Rectal smooth muscle tissue (tissue), 1 donor: Measurements from ENCODE around the gene NLK.

ENCODE experiments used
- H3K27ac ChIP-seq: one replicate; pipeline ENCODE4 v1.7.0; 2013; ENCODE audit warnings: low read depth, low read length, inconsistent platforms
- H3K27me3 ChIP-seq: one replicate; pipeline ENCODE4 v1.7.0; 2013; ENCODE audit warnings: low read length; ENCODE audit not compliant: control insufficient read depth, insufficient read depth
- H3K36me3 ChIP-seq: one replicate; pipeline ENCODE4 v1.7.0; 2013; ENCODE audit warnings: low read length; ENCODE audit not compliant: control insufficient read depth, insufficient read depth
- H3K4me1 ChIP-seq: one replicate; pipeline ENCODE4 v1.7.0; 2013; ENCODE audit warnings: low read length; ENCODE audit not compliant: control insufficient read depth, insufficient read depth
- H3K4me3 ChIP-seq: one replicate; pipeline ENCODE4 v1.7.0; 2013; ENCODE audit warnings: low read length
- H3K9ac ChIP-seq: one replicate; pipeline ENCODE4 v1.7.0; 2013; ENCODE audit warnings: low read length

The NLK gene

DNA sequence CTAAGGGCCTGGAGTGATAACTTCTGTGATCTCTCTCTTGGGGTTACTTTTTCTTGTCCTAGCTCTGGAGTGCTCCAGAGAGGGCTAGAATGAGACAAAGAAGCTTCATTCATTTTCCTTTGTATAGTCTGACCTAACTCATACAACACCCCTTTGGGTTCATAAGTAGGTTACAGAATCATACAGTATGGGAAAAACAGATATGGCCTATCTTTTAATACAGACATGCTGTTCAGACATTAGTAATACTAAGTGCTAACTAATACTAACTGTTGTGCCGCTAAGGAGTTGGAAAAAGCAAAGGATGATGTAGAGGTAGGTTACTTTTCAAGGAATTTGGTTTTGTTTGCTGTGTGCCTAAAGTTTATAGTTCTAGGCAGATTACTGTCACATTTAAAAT lies 84.7 kb downstream of the NLK start:
- H3K4me1 ChIP-seq, result no peaks in the 10 kb centered on the region
- no peaks in the 10 kb centered on the region for H3K36me3 ChIP-seq
- H3K27me3 ChIP-seq, result no peaks in the 10 kb centered on the region
- no peak overlapping the region for H3K9ac ChIP-seq
- H3K4me3 ChIP-seq, result no peak overlapping the region
- no peak overlapping the region for H3K27ac ChIP-seq

- H3K9ac ChIP-seq, result no peak overlapping the region
- H3K4me1 ChIP-seq, result no peaks in the 10 kb centered on the region
- no peak overlapping the region for H3K4me3 ChIP-seq
- H3K27me3 ChIP-seq, result no peaks in the 10 kb centered on the region
- peaks cover 4% of the 10 kb centered on the region for H3K36me3 ChIP-seq
- H3K27ac ChIP-seq, result no peak overlapping the region
These were observed 86.3 kb downstream of the NLK start for GRCh38 chr17:28128779-28129178.

- no peak overlapping the region for H3K9ac ChIP-seq
- no peak overlapping the region for H3K4me3 ChIP-seq
- H3K27ac ChIP-seq, result no peak overlapping the region
- no peaks in the 10 kb centered on the region for H3K27me3 ChIP-seq
- H3K4me1 ChIP-seq, result no peaks in the 10 kb centered on the region
- H3K36me3 ChIP-seq, result peaks cover 4% of the 10 kb centered on the region
These were observed 88.0 kb downstream of the NLK start for GRCh38 chr17:28130472-28130871.

DNA sequence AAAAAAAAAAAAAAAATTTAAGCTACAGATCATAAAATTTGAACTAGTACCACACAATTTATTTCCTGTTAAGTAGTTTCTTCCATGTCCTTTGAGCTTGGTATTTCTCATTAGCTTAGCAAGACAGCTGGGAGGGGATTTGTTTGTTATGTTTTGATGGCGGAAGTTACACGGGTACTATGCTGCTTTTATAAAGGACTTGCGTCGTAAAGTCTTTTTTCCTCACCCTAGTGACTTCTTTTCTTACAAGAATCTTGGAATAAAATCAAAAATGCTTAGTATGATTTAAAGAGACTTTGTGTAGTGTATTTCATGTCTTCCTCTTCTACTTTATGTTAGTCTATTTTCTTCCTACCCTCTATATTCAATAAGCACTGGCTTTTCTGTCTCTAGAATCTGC lies 89.1 kb downstream of the NLK start:
- Histone ChIP-seq H3K27ac (no peak overlapping the region), H3K4me1 (no peaks in the 10 kb centered on the region), H3K27me3 (no peaks in the 10 kb centered on the region), H3K4me3 (no peak overlapping the region), H3K36me3 (peaks cover 4% of the 10 kb centered on the region), H3K9ac (no peak overlapping the region)

- H3K4me3 ChIP-seq, result no peak overlapping the region
- H3K4me1 ChIP-seq, result no peaks in the 10 kb centered on the region
- no peak overlapping the region for H3K27ac ChIP-seq
- H3K27me3 ChIP-seq, result no peaks in the 10 kb centered on the region
- H3K36me3 ChIP-seq, result peaks cover 4% of the 10 kb centered on the region
- H3K9ac ChIP-seq, result no peak overlapping the region
These were observed 91.1 kb downstream of the NLK start for GRCh38 chr17:28133562-28133970.

- Histone ChIP-seq H3K4me1 (no peaks in the 10 kb centered on the region), H3K9ac (no peak overlapping the region), H3K27me3 (no peaks in the 10 kb centered on the region), H3K4me3 (no peak overlapping the region), H3K36me3 (peaks cover 4% of the 10 kb centered on the region), H3K27ac (no peak overlapping the region)
These were observed 94.4 kb downstream of the NLK start for GRCh38 chr17:28136923-28137322.

DNA sequence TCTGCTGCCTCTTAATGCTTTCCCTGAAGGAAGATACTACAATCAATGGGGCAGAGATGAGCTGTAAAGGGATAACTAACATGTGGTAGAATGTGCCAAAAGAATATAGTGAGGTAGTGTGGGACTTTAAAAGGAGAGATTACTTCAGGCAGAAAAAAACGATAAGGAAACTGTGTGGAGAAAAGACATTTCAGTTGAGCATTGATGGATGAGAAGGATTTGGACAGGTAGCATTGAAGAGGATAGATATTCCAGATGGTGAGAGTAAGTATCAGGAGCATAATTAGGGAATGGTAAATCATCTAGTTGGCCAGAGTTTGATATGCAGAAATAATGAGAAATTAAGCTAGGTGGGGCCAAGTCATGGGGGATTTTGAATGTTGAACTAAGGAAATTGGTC lies 97.3 kb downstream of the NLK start:
- H3K36me3 ChIP-seq, result no peaks in the 10 kb centered on the region
- H3K4me1 ChIP-seq, result no peaks in the 10 kb centered on the region
- H3K4me3 ChIP-seq, result no peak overlapping the region
- H3K27ac ChIP-seq, result no peak overlapping the region
- H3K9ac ChIP-seq, result no peak overlapping the region
- no peaks in the 10 kb centered on the region for H3K27me3 ChIP-seq

DNA sequence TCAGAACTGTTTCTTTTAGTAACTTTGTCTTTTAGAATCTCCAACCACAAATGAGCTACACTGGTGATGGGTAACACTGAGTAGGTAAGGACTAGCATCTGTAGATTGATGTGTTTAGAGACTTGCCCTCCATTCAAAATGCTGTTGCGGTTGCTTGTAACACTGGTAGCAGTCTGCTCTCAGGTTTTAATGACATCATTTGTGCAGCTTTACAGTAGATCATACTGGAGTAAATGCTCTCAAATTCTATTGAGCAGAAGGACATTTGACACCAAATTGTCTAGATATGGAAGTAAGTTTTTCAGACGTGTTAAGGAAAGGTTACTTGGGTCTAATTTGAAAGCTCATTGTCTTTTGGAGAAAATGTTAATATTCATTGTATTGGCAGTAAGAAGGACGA lies 98.8 kb downstream of the NLK start:
- no peak overlapping the region for H3K4me3 ChIP-seq
- no peaks in the 10 kb centered on the region for H3K36me3 ChIP-seq
- no peak overlapping the region for H3K9ac ChIP-seq
- H3K27me3 ChIP-seq, result no peaks in the 10 kb centered on the region
- H3K27ac ChIP-seq, result no peak overlapping the region
- no peaks in the 10 kb centered on the region for H3K4me1 ChIP-seq

DNA sequence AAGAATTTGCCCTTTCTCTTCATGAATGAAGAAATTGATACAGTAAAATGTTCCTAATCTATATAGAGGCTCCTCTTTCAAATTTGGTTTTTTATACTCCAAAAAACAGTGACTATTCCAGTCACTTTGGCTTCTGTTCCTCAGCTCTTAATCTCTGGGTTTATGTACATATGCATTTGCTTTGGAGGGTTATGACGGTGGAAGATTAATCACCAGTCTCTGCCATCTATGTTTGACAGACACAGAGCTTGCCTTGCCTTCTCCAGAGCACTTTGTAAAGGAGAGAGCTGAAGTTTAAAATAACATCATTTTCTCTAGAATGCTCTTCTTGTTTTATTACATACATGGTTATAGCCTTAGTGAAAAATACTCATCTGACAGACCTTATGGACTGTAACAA lies 99.3 kb downstream of the NLK start:
- Histone ChIP-seq H3K4me3 (no peak overlapping the region), H3K4me1 (no peaks in the 10 kb centered on the region)

DNA sequence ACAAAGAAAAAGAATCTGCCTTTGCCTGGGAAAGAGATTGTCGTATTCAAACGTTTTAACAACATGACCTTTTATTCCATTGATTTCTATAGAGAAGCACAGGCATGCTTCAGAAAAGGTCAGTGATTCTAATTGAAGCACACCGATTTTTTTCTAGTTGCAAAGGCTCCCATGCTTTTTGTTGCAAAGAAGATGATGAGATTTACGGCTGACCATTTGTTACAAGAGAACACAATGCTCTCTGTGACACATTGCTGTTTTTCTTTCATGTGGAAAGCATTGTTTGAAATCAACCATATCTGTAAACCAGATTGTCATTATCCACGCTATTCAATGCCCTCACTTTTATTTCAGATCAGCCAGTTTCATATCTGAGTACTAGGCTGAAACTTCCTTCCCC lies 99.8 kb downstream of the NLK start:
- H3K27ac ChIP-seq, result no peak overlapping the region
- no peak overlapping the region for H3K4me3 ChIP-seq
- H3K9ac ChIP-seq, result no peak overlapping the region
- H3K4me1 ChIP-seq, result no peaks in the 10 kb centered on the region
- H3K36me3 ChIP-seq, result no peaks in the 10 kb centered on the region
- no peaks in the 10 kb centered on the region for H3K27me3 ChIP-seq

More for the DNA sequence above, 99.3 kb downstream of the NLK start:
- Histone ChIP-seq H3K36me3 (no peaks in the 10 kb centered on the region), H3K27me3 (no peaks in the 10 kb centered on the region), H3K9ac (no peak overlapping the region), H3K27ac (no peak overlapping the region)

GRCh38 chr17:28144019-28144418 lies 101.5 kb downstream of the NLK start:
- H3K27ac ChIP-seq, result no peak overlapping the region
- no peaks in the 10 kb centered on the region for H3K27me3 ChIP-seq
- no peak overlapping the region for H3K4me3 ChIP-seq
- no peaks in the 10 kb centered on the region for H3K36me3 ChIP-seq
- H3K9ac ChIP-seq, result no peak overlapping the region
- H3K4me1 ChIP-seq, result no peaks in the 10 kb centered on the region

DNA sequence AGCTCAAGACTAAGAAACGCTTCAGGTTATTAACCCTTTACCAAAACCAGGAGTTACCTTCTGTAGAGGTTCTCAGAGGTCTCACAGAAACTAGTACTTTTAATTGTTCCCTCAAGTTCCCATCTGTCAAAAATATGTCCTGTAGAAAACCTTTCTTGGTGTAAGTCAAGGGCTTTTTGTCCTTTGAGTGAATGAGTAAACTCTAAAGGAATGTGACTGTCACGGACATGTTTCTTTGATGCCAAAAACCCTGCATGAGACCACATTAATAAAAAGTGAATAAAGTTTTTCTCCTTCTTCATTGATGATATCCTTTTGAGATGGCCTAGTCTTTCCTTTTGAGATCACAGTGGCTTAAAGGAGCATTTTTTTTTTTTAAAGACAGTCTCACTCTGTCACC lies 102.9 kb downstream of the NLK start:
- Histone ChIP-seq H3K27ac (no peak overlapping the region), H3K4me3 (no peak overlapping the region), H3K4me1 (no peaks in the 10 kb centered on the region), H3K36me3 (no peaks in the 10 kb centered on the region), H3K9ac (no peak overlapping the region), H3K27me3 (no peaks in the 10 kb centered on the region)

GRCh38 chr17:28147017-28147416 lies 104.5 kb downstream of the NLK start:
- Histone ChIP-seq H3K4me1 (no peaks in the 10 kb centered on the region), H3K27ac (no peak overlapping the region), H3K27me3 (no peaks in the 10 kb centered on the region), H3K36me3 (no peaks in the 10 kb centered on the region), H3K9ac (no peak overlapping the region), H3K4me3 (no peak overlapping the region)

DNA sequence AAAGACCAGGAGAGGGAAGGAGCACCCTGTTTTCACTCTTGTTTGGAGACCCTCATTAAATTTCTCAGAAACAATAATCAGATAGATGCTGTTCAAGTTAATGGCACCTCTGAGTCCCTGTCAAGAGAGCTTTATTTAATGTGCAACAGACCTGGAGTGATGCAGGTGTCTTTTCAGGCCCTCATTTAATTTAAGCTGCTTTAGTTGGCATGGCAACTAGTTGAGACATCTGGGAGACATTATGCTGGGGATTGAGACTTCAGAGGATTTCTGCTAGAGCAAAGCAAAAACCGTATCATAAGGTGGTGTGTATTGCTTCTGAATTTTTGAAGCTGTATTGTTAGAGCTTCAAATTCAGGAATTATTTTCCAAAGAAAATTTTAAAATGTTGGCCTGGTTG lies 108.5 kb downstream of the NLK start:
- H3K9ac ChIP-seq, result no peak overlapping the region
- no peaks in the 10 kb centered on the region for H3K27me3 ChIP-seq
- no peaks in the 10 kb centered on the region for H3K36me3 ChIP-seq
- H3K4me1 ChIP-seq, result no peaks in the 10 kb centered on the region
- no peak overlapping the region for H3K4me3 ChIP-seq
- H3K27ac ChIP-seq, result no peak overlapping the region
